ENCODE results near the gene LGMN. TPM values are rescaled to one million over a fixed set of nuclear protein-coding genes. Genes with fewer than 3 reads are reported as not detected.

LGMN gene
- total and polyA plus RNA-seq, 2 of the 13 experiments (the other 11 are each of a cell fraction or from before 2014, with no cell fraction given): 28.9 to 76.4 TPM

DNA sequence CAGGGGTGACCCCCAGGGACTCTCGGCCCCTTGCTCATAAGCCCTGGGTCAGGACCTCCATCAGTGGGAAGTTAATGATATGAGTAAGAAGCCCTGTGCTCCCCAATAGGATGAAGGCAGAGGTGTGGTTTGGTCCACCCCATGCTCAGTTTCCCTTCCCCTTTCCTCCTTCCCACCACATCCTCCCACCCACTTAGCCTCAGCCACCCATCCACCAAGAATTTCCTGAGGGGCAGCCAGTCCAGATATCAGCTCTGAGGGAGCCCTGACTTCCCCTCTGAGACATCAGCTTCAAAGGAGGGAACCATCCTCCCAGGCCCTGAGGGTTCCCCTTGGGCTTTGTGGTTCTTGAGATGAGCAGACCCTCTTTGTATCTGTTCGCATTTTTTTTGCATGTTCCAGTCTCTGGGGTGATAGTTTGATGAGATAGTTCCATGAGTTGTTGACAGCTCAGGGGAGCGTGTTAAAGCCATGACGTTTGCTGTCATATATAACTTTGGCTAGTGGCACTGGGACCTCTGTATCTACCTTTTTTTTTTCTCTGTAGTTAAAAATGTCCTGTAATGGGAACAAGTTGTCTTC, 71.2 kb downstream of the LGMN start (continued):
- TF ChIP-seq FUBP1 (CRISPR knock-in tag; IDR thresholded peaks at IDR 0.05; ENCODE audit: borderline replicate concordance) (no peak), MBNL3 (CRISPR knock-in tag; conservative IDR thresholded peaks at IDR 0.05) (no peak), ZNF674 (CRISPR knock-in tag; IDR thresholded peaks at IDR 0.05; ENCODE audit: low read depth) (no peak), KLF6 (CRISPR knock-in tag; IDR thresholded peaks at IDR 0.05) (no peak), FLYWCH1 (CRISPR knock-in tag; IDR thresholded peaks at IDR 0.05) (no peak)
- TF ChIP-seq, protein P1, sequence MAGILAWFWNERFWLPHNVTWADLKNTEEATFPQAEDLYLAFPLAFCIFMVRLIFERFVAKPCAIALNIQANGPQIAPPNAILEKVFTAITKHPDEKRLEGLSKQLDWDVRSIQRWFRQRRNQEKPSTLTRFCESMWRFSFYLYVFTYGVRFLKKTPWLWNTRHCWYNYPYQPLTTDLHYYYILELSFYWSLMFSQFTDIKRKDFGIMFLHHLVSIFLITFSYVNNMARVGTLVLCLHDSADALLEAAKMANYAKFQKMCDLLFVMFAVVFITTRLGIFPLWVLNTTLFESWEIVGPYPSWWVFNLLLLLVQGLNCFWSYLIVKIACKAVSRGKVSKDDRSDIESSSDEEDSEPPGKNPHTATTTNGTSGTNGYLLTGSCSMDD (CRISPR knock-in tag; IDR thresholded peaks at IDR 0.05): no peak
- TF ChIP-seq, protein P2, sequence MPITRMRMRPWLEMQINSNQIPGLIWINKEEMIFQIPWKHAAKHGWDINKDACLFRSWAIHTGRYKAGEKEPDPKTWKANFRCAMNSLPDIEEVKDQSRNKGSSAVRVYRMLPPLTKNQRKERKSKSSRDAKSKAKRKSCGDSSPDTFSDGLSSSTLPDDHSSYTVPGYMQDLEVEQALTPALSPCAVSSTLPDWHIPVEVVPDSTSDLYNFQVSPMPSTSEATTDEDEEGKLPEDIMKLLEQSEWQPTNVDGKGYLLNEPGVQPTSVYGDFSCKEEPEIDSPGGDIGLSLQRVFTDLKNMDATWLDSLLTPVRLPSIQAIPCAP (CRISPR knock-in tag; IDR thresholded peaks at IDR 0.05; ENCODE audit: low read depth): no peak

GRCh38 chr14:92676403-92677086, 71.9 kb downstream of the LGMN start:
- DNase-seq (ENCODE audit: low spot score) (no peak), ATAC-seq (no peak), FAIRE-seq (no peak)
- Histone ChIP-seq H3K4me2 (ENCODE audit: low read depth, low read length) (no peak overlapping the region), H3K9me3 (ENCODE audit: low read length) (no peaks in the 10 kb centered on the region), H3K4me1 (ENCODE audit: insufficient read depth, low read length) (no peaks in the 10 kb centered on the region), H3K27me3 (ENCODE audit: control insufficient read depth in 1 of 2, insufficient read depth in 2 of 2, low read length in 2 of 2) (no peaks in the 10 kb centered on the region), H3K27ac (ENCODE audit: extremely low read length, insufficient read depth, low read length) (no peak overlapping the region), H3K4me3 (replicated peaks in 1 of 3; ENCODE audit: insufficient read depth in 1 of 3, low read depth in 2 of 3, low read length in 3 of 3) (no peak overlapping the region), H2AFZ (ENCODE audit: low read length) (no peak overlapping the region), H3K9ac (ENCODE audit: insufficient read depth, low read depth, low read length) (no peak overlapping the region), H4K20me1 (ENCODE audit: insufficient read depth, low read length) (0 out of 2 replicates have a peak, but pooled peaks cover 2% of the 10 kb centered on the region), H3K79me2 (ENCODE audit: insufficient read depth, low read length) (no peaks in the 10 kb centered on the region), H3K36me3 (replicated peaks in 1 of 2; ENCODE audit: control insufficient read depth in 1 of 2, insufficient read depth in 2 of 2, low read length in 2 of 2) (peaks cover 5 to 19% of the 10 kb centered on the region in 2 experiments; a peak in 4 of 5 replicates)
- 97% methylated on average over 3 of the region's 8 CpGs for WGBS (ENCODE audit: low lambda C conversion rate)
- TF ChIP-seq ZNF251 (CRISPR knock-in tag; IDR thresholded peaks at IDR 0.05) (no peak), ZFP36 (IDR thresholded peaks at IDR 0.05; ENCODE audit: borderline replicate concordance, low read depth, low read length, partially characterized antibody) (peak; percentile 58), ZNF329 (CRISPR knock-in tag; IDR thresholded peaks at IDR 0.05; ENCODE audit: low read depth) (no peak)
- in situ Hi-C loops (cut with HindIII; ENCODE audit: extremely low pct_ligation_motif_present, low pct_unique_long_range_greater_than_20kb) (no loop called here), intact Hi-C loops (cut with micrococcal nuclease; ENCODE audit: unreplicated experiment) (no loop called here)
- ChIA-PET CTCF (ENCODE audit: low intra/inter-chr PET ratio, low total read pairs) (no interaction called here), POLR2A (no interaction called here)
- BruUV-seq (replicated peaks): no TSS peak
